Measurements from ENCODE around the gene IKZF1. TPM values are rescaled to one million over a fixed set of nuclear protein-coding genes. Genes with fewer than 3 reads are reported as not detected.

Gene IKZF1
- total RNA-seq, 1 donor from 2014 or later, result 1.1 TPM

DNA sequence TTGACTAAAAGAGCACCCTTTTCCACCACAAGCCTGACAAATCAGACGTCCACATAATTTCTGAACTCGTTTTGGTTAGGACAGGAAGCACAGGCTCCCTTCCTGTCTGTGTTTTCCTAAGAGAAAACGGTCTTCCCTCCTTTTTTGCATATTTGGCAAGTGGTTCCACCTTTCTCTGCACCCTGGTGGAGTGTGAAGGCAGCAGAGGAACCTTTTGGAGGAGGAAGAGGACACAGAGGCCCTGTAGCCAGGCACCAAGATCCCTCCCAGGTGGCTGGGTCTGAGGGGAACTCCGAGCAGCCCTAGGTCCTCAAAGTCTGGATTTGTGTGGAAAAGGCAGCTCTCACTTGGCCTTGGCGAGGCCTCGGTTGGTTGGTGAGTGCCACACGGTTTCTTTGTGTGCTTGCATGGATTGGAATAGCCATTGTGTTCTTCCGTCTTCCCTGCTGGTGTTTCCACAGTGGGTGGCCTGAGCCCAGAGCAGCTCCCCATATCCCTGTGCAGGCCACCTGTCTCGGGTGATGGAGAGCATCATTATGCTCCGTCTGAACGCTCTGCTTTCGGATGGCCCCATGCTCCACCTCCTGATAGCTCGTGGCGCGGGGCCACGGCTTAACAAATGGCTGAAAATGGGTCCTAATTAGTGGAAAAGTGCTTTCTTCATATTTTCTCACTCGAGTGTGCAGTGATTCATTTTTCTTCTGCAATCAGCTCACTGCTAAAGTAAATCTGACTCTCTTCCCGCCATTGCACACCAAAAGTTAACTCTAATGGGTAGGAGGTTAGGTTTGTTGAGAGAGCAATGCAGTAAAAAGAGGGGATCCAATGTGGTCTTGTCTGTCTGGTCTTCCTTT lies 4.2 kb downstream of the IKZF1 start:
- Mint-ChIP-seq H3K27me3 (ENCODE audit: unreplicated experiment) (peaks cover 4% of the 10 kb centered on the region), H3K27ac (ENCODE audit: unreplicated experiment) (no peak overlapping the region), H3K36me3 (ENCODE audit: unreplicated experiment) (no peaks in the 10 kb centered on the region), H3K9me3 (ENCODE audit: unreplicated experiment) (no peaks in the 10 kb centered on the region), H3K4me3 (ENCODE audit: unreplicated experiment) (no peak overlapping the region), H3K4me1 (ENCODE audit: low read depth, unreplicated experiment) (peaks cover 2% of the 10 kb centered on the region)
- TF ChIP-seq, protein P1, sequence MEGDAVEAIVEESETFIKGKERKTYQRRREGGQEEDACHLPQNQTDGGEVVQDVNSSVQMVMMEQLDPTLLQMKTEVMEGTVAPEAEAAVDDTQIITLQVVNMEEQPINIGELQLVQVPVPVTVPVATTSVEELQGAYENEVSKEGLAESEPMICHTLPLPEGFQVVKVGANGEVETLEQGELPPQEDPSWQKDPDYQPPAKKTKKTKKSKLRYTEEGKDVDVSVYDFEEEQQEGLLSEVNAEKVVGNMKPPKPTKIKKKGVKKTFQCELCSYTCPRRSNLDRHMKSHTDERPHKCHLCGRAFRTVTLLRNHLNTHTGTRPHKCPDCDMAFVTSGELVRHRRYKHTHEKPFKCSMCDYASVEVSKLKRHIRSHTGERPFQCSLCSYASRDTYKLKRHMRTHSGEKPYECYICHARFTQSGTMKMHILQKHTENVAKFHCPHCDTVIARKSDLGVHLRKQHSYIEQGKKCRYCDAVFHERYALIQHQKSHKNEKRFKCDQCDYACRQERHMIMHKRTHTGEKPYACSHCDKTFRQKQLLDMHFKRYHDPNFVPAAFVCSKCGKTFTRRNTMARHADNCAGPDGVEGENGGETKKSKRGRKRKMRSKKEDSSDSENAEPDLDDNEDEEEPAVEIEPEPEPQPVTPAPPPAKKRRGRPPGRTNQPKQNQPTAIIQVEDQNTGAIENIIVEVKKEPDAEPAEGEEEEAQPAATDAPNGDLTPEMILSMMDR (IDR thresholded peaks at IDR 0.05; ENCODE audit: partially characterized antibody, unreplicated experiment), result no peak
- no peak for DNase-seq

DNA sequence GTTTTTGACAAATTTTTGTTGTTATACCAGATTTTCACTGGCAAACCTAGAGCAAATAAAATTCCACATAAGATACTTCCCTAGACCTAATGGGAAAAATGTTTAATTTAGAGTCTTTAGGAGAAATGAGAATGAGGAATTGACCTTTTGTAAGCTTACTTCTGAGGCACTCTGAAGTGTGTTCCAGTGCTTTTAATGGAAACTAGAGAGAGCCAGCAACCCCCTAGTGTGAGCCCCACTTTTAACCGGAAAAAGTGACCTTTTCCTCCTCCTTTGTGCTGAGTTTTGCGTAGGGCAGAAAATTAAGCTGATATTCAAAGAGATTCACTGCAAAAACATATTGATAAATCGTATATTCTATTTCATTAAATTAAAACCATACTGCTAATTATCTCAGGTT lies 5.2 kb downstream of the IKZF1 start:
- Mint-ChIP-seq H3K27me3 (ENCODE audit: unreplicated experiment) (peaks cover 4% of the 10 kb centered on the region), H3K4me1 (ENCODE audit: low read depth, unreplicated experiment) (peaks cover 2% of the 10 kb centered on the region), H3K9me3 (ENCODE audit: unreplicated experiment) (no peaks in the 10 kb centered on the region), H3K36me3 (ENCODE audit: unreplicated experiment) (no peaks in the 10 kb centered on the region), H3K4me3 (ENCODE audit: unreplicated experiment) (no peak overlapping the region), H3K27ac (ENCODE audit: unreplicated experiment) (no peak overlapping the region)
- no peak for DNase-seq
- TF ChIP-seq, protein P1 (IDR thresholded peaks at IDR 0.05; ENCODE audit: partially characterized antibody, unreplicated experiment), result no peak

DNA sequence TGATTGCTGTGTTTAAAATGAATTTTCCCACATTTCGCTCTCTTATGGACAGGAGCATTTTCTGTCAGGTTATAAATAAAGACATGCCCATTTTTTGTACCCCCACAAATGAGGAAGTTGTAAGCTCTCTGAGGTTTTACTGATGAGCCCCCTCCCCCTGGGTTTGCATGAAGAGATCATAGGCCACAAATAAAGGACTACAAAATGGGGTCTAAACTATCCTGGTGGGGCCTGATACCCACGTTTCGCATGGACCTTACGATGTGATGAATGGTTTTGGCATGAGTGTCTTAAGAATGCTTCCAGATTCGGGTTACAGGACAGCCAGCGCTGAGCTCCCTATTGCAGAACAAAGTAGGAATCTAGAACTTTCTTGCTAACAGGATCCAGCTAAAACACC lies 5.8 kb downstream of the IKZF1 start:
- Mint-ChIP-seq H3K27me3 (ENCODE audit: unreplicated experiment) (peaks cover 1% of the 10 kb centered on the region), H3K9me3 (ENCODE audit: unreplicated experiment) (no peaks in the 10 kb centered on the region), H3K27ac (ENCODE audit: unreplicated experiment) (no peak overlapping the region), H3K4me1 (ENCODE audit: low read depth, unreplicated experiment) (no peaks in the 10 kb centered on the region), H3K36me3 (ENCODE audit: unreplicated experiment) (no peaks in the 10 kb centered on the region), H3K4me3 (ENCODE audit: unreplicated experiment) (no peak overlapping the region)
- TF ChIP-seq, protein P1 (IDR thresholded peaks at IDR 0.05; ENCODE audit: partially characterized antibody, unreplicated experiment), result no peak
- no peak for DNase-seq

DNA sequence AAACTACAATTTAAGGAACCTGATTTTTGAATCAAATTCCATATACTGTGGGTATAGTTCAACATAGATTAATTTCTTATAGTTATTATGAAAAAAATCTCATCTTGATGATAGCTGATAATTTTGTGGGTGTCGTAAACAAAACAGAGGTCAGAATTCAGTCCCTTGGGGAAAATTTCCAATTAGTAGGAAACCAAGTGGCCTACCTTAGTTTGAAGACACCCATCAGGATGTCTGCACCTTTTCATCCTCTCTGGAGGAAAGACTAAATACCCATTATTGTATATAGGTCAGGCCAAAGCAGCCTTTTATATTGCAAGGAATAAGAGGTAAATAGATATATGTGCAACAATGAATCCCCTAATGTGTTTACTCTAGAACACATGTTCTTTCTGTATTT lies 6.4 kb downstream of the IKZF1 start:
- H3K27me3 Mint-ChIP-seq (ENCODE audit: unreplicated experiment), result peaks cover 1% of the 10 kb centered on the region
- no peak for DNase-seq
- no peak overlapping the region for H3K27ac Mint-ChIP-seq (ENCODE audit: unreplicated experiment)
- TF ChIP-seq, protein P1 (IDR thresholded peaks at IDR 0.05; ENCODE audit: partially characterized antibody, unreplicated experiment), result no peak
- H3K9me3 Mint-ChIP-seq (ENCODE audit: unreplicated experiment), result no peaks in the 10 kb centered on the region
- H3K4me1 Mint-ChIP-seq (ENCODE audit: low read depth, unreplicated experiment), result no peaks in the 10 kb centered on the region
- no peaks in the 10 kb centered on the region for H3K36me3 Mint-ChIP-seq (ENCODE audit: unreplicated experiment)
- H3K4me3 Mint-ChIP-seq (ENCODE audit: unreplicated experiment), result no peak overlapping the region
